GM19324 (cell line): ENCODE results near the gene MOV10L1.

Experiments used
- ATAC-seq: cut with Tn5 transposase; IDR thresholded peaks from one replicate; pipeline ENCODE4 v1.9.1; 2021; ENCODE audit warnings: mild to moderate bottlenecking, moderate library complexity; ENCODE audit not compliant: unreplicated experiment, low FRiP score

MOV10L1 gene

DNA sequence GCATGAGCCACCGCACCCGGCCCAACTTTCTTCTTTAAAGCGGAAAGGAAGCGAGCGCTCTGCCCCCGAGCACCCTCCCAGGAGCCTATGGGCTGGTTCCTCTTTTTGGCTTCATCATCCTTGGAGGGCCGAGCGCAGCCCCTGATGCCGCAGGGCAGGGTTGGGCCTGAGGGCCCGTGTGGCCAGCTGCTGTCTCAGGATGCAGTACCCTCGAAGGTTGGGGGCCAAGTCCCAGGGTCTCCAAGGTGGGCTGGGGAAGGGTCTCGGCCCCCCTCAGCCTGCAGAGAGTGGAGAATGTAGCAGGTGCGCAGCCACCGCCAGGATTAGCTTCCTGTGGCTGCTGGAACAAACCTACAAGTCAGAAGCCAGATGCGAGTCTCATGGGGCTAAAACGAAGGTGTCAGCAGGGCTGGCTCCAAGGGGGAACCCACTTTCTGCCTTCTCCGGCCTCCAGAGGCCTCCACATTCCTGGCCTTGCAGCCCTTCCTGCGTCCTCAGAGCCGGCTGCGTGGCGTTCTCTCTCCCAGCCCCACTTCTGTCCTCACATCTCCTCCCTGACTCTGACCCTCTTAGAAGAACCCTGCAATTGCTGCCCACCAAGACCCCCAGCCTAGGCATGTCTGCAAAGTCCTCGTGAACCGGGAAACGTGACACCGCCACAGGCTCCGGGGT, 83.6 kb downstream of the MOV10L1 start:
- no peak for ATAC-seq

DNA sequence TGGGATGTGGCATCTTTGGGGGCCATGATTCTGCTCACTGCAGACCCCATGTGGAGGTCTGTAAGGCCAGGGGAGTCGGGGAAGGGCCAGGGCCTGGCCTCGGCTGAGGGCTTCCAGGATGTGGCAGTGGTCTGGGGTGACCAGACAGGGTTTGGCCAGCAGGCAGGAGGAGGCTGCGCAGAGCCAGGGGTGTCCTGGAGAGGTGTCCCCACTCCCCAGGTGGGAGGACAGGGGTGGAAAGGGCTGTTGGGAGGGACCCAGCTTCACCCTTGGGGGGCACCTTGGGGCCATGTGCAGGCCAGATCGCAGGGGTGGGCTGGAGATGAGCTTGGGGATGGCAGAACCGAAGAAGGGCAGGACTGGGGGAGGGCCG, 84.2 kb downstream of the MOV10L1 start:
- ATAC-seq, result no peak

DNA sequence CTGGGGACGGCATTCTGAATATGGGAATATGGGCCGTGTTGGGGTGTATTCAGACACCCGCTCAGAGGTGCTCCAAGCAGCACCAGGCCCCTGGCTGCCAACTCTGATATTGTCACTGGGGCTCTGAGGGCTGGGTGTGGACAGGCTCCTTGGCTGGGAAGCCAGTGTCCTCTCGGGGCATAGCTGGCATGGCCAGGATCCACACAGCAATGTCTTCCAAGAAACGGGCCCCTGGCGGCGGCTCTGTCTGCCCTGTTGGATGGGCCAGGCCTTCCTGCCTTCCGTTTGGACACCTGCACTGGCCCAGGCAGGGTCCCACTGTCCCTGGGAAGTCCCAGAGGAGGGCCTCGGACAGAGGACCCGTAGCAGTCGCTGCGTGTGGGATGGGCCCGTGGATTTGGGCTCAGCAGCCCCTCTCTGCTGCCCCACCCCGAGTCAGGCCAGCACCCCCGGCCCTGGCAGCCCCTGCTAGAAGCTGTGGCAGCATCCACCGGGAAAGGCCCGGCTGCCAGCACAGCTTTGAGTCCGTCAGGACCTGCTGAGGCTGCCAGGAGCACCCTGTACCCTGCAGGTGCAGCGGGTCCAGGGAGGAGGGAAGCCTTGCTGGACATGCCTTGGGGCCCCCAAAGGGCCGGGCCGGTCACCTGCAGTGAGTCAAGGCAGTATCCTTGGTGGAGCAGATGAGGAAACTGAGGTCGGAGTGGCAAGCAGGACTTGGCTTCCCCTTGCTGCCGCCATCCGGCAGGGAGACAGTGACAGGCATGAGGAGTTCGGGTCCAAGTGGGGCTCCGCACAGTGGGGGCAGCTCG, 84.8 kb downstream of the MOV10L1 start:
- no peak for ATAC-seq

DNA sequence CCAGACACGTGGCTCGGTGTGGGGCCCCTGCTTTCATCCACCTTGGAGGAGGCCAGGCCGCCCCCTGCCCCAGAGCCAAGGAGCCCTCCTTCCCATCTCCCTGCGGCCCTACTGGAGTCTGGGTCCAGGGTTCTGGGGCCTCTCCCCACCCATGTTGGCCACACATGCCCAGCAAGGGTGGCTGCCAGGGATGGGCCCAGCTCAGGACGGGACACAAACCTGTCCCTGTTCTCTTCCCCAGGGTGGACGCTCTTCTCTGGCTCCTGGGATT, 85.3 kb downstream of the MOV10L1 start:
- ATAC-seq, result no peak

DNA sequence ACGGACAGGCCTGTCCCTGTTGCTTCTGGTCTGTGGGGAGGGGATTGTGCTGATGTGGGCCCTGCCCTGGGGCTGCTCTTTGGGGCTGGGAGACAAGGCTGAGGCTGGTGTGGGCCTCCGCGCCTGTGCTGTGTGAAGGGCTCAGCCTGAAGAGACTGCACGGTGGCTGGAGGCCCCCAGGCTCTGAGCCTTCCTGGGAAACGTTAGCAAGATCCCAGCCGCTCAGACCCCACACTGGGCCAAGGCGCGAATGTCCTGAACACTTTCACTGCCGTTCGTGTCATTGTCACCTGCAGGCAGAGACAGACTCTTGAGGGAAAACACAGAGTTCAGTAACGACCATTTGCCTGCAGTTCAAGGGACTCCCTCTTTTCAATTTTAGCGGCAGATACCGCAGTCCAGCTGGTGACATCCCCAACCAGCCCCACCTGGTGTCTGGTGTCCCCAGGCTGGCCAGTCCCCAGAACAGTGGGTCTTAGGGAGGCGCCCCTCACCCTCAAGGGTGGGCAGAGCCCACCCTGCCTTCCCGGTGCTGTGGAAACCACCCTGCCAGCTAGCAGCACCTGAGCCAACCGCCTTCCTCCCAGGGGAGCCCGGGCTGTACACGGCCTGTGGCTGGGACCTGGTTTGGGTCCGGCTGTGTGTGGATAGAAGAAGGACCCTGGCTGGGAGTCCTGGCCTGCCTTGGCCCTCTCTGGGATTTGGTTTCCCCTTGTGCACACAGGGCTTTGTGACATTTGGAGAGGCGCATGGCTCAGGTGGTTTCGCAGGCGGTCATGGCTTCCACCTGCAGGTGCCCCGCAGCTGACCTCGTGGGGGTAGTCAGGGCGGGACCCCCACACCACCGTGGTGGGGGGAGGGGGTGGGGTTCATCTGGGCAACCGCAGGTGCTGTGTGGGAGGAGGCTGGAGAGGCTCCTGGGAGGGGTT, 86.4 kb downstream of the MOV10L1 start:
- ATAC-seq, result no peak

DNA sequence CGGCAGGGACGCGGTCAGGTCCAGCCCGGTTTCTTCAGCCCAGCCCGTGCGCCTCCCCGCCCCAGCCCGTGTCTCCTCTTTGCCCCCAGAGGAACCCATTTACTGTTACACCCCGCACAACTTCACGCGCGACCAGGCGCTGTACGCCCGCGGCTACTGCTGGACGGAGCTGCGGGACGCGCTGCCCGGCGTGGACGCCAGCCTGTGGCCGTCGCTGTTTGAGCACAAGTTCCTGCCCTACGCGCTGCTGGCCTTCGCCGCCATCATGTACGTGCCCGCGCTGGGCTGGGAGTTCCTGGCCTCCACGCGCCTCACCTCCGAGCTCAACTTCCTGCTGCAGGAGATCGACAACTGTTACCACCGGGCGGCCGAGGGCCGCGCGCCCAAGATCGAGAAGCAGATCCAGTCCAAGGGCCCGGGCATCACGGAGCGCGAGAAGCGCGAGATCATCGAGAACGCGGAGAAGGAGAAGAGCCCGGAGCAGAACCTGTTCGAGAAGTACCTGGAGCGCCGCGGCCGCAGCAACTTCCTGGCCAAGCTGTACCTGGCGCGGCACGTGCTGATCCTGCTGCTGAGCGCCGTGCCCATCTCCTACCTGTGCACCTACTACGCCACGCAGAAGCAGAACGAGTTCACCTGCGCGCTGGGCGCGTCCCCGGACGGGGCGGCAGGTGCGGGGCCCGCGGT, 87.2 kb downstream of the MOV10L1 start:
- ATAC-seq, result no peak

DNA sequence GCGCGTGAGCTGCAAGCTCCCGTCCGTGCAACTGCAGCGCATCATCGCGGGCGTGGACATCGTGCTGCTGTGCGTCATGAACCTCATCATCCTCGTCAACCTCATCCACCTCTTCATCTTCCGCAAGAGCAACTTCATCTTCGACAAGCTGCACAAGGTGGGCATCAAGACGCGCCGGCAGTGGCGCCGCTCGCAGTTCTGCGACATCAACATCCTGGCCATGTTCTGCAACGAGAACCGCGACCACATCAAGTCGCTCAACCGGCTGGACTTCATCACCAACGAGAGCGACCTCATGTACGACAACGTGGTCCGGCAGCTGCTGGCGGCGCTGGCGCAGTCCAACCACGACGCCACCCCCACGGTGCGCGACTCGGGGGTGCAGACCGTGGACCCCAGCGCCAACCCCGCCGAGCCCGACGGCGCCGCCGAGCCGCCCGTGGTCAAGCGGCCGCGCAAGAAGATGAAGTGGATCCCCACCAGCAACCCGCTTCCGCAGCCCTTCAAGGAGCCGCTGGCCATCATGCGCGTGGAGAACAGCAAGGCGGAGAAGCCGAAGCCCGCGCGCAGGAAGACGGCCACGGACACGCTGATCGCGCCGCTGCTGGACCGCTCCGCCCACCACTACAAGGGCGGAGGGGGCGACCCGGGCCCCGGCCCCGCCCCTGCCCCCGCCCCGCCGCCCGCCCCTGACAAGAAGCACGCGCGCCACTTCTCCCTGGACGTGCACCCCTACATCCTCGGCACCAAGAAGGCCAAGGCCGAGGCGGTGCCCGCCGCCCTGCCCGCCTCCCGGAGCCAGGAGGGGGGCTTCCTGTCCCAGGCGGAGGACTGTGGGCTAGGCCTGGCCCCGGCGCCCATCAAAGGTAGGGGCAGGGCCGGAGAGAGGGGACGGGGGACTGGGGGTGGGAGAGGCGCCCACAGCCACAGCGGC, 88.0 kb downstream of the MOV10L1 start:
- no peak for ATAC-seq

DNA sequence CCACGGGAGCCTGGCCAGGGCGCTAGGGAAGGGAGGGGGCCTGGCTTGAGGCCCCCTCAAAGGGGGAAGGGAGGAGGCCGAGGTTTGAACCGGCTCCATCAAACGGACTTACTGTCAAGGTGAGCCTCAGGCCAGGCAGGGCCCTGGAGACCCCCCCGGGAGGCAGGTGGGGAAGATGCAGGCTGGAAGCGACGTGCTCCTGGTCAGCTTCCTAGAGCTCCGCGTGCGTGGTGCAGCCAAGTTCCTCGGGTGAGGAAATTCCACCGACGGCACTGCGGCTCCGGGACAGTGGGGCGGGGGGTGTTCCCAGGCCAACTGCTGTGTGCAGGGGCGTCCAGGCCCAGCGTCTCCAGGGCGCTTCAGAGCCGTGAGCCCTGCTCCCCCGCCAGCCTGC, 88.7 kb downstream of the MOV10L1 start:
- no peak for ATAC-seq

DNA sequence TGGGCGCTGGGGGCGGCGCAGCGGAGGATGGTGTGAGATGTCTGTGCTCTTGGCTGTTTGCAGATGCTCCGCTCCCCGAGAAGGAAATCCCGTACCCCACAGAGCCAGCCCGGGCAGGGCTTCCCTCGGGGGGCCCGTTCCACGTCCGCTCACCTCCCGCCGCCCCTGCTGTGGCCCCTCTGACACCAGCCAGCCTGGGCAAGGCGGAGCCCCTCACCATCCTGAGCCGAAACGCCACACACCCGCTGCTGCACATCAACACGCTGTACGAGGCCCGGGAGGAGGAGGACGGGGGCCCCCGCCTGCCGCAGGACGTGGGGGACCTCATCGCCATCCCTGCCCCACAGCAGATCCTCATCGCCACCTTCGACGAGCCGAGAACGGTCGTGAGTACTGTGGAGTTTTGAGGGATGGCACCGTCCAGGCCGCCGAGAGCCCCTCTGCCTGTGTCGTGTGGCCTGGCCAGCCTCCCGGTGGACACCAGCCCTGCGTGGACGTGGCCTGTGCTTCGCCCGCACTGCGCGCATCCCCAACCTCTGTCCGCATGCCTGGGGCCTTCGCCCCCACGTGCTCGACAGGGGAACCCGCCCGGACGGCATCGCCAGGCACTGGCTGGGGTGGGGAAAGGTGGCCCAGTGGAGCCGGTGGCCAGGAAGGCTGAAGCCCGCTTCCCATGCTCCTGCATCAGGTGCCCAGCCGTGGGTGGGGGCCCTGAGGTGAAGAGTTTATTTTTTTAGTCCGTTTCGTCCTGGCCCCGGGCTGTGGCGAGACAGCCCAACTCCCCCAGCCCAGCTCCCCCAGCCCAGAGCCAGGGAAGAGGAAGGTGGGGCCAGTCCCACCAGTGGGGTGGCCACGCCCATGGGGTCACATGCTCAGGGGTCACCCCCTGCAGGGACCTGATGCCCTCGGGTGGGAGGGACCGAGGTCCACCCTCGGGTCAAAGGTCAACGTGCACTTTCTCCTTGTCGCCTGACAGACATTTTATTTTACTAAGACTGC, 89.4 kb downstream of the MOV10L1 start:
- ATAC-seq, result no peak

DNA sequence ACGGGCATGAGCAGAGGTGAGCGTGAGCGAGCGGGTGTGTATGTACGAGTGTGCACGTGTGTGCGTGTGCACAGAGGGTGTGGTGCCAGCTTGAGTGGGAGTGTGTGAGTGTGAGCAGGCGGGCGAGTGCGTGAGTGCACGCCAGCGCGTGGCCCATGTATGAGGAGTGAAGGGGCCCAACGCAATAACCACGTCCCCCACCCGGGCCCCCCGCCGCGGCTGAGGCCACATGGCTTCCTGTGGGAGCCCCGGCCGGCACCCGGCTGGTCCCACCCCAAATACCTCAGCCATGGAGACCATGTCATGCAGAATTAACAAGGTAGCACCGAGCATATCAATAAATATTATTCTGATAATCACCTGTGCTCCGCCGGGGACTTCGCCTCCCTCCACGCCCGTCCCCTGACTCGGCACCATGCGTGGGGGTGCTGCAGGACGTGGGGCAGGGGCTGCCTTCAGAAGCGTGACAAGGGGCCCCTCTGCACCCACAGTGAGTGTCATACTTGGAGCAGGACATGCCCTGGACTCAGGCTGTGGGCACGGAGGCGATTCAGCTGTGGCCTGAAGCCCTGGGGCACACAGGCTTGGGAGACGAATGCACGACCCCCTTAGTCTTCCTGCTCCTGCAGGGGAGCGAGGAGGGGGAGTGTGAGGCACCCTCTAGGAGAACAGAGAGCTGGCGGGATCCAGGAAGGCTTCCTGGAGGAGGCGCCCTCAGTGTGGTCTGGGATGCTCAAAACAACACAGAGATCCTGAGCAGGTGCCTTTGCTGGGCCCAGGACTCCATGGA, 90.3 kb downstream of the MOV10L1 start:
- ATAC-seq, result no peak

DNA sequence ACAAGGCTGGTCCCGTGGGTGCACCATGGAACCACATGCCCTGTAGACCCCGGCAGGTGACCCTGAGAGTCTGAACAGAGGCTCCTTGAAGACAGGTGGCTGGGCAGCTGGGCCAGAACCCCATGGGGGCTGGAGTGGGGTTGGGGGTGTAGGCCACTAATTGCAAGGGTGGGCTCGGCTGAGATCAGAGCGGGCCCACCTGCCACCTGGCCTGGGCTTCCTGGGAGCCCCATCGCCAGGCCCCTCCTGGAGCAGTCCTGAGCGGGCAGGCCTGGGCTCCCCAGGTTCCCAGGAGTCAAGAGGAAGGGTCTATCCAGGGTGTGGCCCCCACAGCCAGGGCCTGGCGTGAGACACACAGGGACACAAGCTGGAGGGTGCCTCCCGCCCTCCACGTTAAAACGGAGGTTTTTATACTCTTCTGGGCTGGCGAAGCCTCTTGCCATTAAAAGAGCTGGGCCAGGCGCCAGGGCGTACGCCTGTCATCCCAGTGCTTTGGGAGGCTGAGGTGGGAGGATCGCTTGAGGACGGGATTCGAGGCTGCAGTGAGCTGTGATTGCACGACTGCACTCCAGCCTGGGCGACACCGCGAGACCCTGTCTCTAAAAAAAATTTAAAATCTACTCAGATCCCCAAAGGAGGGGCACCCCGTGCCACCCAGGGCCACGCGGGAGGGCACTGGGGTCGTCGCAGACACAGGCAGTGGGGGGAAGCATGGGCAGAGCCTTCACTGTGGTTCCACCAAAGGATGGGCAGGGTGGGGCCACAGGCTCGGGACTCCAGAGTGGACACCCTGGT, 91.1 kb downstream of the MOV10L1 start:
- no peak for ATAC-seq

DNA sequence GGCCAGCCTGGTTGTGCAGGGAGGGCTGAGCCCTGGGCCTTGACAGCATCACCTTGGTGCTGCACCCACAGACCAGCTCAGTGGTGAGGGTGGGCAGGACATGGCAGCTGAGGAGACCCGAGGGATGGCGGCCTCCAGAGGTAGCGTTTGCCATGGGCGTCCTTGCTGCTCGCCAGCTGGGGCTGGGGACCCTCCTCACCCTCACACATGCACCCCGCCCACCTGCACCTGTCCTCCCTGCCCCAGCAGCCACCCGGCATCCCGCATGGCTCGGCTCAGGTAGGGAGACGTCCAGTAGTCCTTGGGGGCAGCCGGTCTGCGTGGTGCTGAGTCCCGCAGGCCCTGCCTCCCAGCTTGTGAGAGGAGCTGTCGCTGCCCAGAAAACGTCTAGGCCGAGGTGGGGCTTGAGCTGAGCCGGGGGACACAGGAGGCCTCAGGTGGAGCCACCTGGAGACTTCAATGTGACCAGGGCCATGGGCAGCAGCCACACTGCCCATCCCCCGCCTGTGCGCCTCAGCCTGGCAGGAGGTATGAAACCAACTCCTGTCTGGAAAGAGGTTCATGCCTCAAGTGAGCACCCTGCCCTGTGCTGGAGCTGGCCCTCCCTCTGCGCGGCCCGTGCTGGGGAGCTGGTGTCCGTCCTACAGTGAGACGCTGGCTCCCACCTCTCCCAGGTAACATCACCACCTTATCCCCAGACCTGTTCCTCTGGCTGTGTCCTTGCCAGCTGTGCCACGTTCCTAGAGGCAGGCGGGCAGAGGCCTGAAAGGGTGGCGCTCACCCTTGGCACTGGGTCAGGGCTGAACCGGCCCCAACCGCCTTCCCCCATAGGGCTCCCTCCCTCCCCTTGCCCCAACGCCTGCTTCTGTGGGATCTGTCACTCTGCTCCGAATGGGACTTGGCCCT, 92.6 kb downstream of the MOV10L1 start:
- no peak for ATAC-seq

DNA sequence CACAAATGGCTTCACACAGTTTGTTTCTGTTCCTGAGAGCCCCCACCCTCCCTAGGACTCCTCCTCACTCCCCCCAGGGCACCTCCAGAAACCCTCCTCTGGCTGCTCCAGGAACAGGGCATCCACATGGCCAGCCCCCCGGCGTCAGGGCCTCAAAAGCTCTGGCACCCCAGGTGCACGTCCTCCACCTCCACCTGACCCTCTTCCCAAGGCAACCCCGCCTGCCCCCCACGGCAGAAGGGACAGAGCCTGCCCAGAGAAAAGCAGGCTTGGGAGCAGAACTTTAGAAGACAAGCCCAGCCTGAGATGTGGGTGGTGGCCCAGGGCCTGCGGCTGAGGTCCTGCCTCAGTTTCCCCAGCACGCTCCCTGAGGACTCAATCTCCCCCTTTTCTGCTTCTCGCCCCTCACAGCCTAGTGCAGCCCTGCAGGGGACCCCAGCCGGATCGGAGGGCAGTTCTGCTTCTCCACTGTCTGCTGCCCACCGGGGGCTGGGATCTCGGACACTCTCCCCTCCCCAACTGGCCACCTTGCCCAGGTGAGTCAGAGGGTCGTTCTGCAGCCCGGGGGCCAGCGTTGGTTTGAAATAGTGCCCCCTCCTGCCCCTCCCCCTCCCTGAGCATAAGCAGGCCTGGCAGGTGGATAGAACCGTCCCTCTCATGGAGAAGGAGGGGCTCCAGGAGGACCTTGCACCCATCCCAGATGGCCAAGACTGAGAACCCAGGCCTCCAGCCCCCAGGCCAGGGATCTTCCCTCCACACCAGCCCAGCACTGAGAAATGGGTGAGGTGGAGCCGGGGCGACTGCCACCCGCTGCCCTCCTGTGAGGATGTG, 93.5 kb downstream of the MOV10L1 start:
- ATAC-seq, result no peak

DNA sequence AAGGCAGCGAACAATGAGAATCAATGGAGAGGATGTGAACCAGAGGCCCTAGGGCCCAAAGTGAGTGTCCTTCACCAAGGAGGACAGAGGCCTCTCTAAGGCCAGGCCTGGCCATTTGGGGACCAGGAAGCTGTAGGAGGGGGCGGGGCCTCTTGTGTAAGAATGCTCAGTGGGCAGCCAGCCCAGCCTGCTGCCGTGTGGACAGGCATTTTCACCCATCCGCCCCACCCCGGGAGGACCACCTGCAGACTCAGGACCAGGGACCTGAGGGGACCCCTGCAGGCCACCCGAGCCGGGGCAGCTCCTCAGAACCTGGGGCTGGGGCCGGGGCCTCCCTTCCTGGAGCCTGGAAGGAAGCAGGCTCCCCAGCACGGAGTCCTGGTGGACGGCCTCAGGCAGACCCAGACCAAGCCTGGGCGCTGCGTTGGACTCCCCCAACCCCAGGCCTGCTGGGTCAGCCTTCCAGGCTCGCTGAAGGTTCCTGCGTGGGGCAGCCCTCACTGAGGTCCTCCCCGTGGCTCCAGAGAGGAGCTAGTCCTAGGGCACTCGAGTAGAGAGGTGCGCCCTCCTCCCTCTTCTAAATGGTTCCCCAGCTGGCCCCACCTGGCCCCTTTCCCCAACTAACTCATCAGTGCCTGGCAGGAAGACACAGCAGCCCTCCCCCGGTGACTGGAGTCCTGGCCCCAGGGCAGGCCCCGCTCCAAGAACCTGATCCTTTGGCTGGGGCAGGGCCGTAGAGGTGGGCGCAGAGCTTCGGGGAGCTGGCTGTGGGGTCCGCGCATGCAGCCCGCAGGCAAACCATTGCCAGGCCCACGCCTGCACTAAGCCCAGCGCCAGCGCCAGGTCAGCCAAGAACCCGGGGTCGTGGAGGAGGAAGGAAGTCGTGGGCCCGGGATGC, 94.4 kb downstream of the MOV10L1 start:
- no peak for ATAC-seq
